ENCODE data around the gene UNC93A. TPM values are rescaled to one million over a fixed set of nuclear protein-coding genes. Genes with fewer than 3 reads are reported as not detected.
A peak's percentile ranks its signal among the peaks of the same experiment; 100 is the strongest.

Gene UNC93A
- total and polyA plus RNA-seq, 7 donors = 0.45 TPM; not detected in 6

DNA sequence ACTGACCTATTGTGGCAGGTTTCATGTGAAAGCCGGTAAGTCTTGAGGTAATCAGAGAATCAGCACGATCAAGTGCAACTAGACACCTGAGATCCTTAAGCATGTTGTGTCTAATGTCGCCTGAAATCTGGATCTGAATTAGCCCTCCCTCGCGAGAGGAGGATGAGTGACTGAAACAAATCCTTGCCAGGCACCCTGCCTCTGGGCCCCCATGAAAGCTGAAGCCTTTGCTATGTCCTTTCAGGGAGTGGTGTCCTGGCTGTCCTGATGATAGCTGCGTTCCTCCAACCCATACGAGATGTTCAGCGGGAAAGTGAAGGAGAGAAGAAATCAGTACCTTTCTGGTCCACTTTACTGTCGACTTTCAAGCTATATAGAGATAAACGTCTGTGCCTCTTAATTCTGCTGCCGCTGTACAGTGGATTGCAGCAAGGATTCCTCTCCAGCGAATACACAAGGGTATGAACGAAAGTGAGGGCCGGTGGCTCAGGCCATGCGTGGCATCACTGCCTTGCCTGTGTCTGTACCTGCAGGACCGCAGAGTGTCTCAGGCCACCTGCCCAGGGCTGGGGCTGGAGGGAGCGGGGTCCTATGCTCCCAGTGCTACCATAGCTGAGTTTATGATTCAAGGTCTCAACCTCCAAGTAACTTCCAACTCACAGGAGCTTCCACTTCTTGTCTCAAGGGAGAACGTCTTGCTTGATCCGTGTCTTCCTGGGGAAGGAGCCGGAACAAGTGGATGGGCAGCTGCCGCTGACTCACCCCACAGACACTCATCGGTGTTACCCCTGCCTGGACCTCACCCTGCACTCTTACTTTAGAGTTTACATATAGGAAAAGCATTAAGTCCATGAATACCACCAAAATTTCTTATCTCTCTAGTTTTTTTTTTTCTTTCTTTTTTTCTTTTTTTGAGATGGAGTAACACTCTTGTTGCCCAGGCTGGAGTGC is 12.8 kb downstream of the UNC93A start:
- DNase-seq = no peak
- H3K27me3 ChIP-seq = no peaks in the 10 kb centered on the region
- H3K4me1 ChIP-seq = peaks cover 0 to 12% (median 5%) of the 10 kb centered on the region in 4 donors
- 91% methylated on average over 22 of the region's 22 CpGs for WGBS, 2 donors
- TF ChIP-seq EP300 (IDR thresholded peaks at IDR 0.05) = no peak
- no peaks in the 10 kb centered on the region for H3K36me3 ChIP-seq
- no peak overlapping the region for H3K27ac ChIP-seq
- no peaks in the 10 kb centered on the region for H3K9me3 ChIP-seq
- intact Hi-C loops (cut with DNase I) = no loop called here
- no peak overlapping the region for H3K4me3 ChIP-seq

GRCh38 chr6:167304912-167305311 is 13.8 kb downstream of the UNC93A start:
- intact Hi-C loops (cut with DNase I) = no loop called here
- TF ChIP-seq EP300 (IDR thresholded peaks at IDR 0.05) (no peak), POLR2A (IDR thresholded peaks at IDR 0.05) (no peak), POLR2AphosphoS5 (IDR thresholded peaks at IDR 0.05) (no peak)
- TF ChIP-seq, protein P1, sequence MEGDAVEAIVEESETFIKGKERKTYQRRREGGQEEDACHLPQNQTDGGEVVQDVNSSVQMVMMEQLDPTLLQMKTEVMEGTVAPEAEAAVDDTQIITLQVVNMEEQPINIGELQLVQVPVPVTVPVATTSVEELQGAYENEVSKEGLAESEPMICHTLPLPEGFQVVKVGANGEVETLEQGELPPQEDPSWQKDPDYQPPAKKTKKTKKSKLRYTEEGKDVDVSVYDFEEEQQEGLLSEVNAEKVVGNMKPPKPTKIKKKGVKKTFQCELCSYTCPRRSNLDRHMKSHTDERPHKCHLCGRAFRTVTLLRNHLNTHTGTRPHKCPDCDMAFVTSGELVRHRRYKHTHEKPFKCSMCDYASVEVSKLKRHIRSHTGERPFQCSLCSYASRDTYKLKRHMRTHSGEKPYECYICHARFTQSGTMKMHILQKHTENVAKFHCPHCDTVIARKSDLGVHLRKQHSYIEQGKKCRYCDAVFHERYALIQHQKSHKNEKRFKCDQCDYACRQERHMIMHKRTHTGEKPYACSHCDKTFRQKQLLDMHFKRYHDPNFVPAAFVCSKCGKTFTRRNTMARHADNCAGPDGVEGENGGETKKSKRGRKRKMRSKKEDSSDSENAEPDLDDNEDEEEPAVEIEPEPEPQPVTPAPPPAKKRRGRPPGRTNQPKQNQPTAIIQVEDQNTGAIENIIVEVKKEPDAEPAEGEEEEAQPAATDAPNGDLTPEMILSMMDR (IDR thresholded peaks at IDR 0.05) = no peak
- Histone ChIP-seq H3K27me3 (no peaks in the 10 kb centered on the region), H3K9me3 (no peaks in the 10 kb centered on the region), H3K36me3 (no peaks in the 10 kb centered on the region), H3K4me1 (peaks cover 0 to 12% (median 5%) of the 10 kb centered on the region in 4 donors), H3K4me3 (no peak overlapping the region), H3K27ac (no peak overlapping the region)
- no peak for DNase-seq
- WGBS, 2 donors = 89 to 91% methylated on average over 2 of the region's 2 CpGs

GRCh38 chr6:167305796-167306195 is 14.7 kb downstream of the UNC93A start:
- WGBS, 2 donors = 83 to 88% methylated on average over 18 of the region's 18 CpGs
- DNase-seq = no peak
- intact Hi-C loops (cut with DNase I) = no loop called here
- Histone ChIP-seq H3K36me3 (no peaks in the 10 kb centered on the region), H3K4me1 (peaks cover 0 to 17% (median 7%) of the 10 kb centered on the region in 4 donors), H3K9me3 (no peaks in the 10 kb centered on the region), H3K4me3 (no peak overlapping the region), H3K27ac (peak overlapping the region in 2 of 4 donors; percentile 34 to 55), H3K27me3 (no peaks in the 10 kb centered on the region)
- TF ChIP-seq POLR2A (IDR thresholded peaks at IDR 0.05) (no peak), EP300 (IDR thresholded peaks at IDR 0.05) (no peak), POLR2AphosphoS5 (IDR thresholded peaks at IDR 0.05) (no peak)
- TF ChIP-seq, protein P1 (IDR thresholded peaks at IDR 0.05) = no peak

DNA sequence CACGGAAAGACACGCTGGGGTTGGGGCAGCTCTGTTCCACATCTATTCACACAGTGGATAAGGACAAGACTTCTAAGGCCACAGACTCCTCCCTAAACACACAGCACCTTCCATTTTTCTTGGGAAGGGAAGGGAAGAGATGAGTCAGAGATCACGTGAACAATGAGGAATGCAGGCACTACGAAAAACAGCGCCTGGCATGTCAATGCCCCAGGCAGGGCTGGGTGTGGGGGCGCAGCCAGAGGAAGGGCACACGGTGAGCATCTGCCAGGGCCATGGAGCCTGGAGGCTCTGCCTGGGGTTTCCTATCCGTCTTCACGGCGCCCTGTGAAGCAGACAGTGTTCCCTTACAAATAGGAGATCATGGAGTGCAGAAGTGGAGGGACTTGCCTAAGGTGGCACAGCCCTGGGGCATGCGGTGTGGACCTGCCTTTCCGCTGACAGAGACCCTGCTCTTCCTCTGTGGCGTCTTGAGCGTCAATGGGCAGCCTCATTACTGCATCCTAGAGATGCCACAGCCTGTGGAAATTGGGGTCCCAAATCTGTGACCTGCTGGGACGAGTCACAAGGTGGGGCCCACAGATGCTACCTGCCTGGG is 15.4 kb downstream of the UNC93A start:
- Histone ChIP-seq H3K27me3 (no peaks in the 10 kb centered on the region), H3K27ac (peak overlapping the region in 2 of 4 donors; percentile 34 to 55), H3K9me3 (no peaks in the 10 kb centered on the region), H3K4me1 (peaks cover 0 to 24% (median 14%) of the 10 kb centered on the region in 4 donors), H3K4me3 (no peak overlapping the region), H3K36me3 (no peaks in the 10 kb centered on the region)
- intact Hi-C loops (cut with DNase I) = no loop called here
- TF ChIP-seq POLR2AphosphoS5 (IDR thresholded peaks at IDR 0.05) = no peak
- TF ChIP-seq EP300 (IDR thresholded peaks at IDR 0.05) = no peak
- TF ChIP-seq, protein P1 (IDR thresholded peaks at IDR 0.05) = no peak
- no peak for TF ChIP-seq POLR2A (IDR thresholded peaks at IDR 0.05)
- DNase-seq = no peak
- 85 to 86% methylated on average over 15 of the region's 15 CpGs for WGBS, 2 donors

GRCh38 chr6:167307342-167307955 is 16.3 kb downstream of the UNC93A start:
- TF ChIP-seq, protein P1 (IDR thresholded peaks at IDR 0.05) = no peak
- TF ChIP-seq EP300 (IDR thresholded peaks at IDR 0.05) (no peak), POLR2AphosphoS5 (IDR thresholded peaks at IDR 0.05) (no peak), POLR2A (IDR thresholded peaks at IDR 0.05) (no peak)
- H3K27ac ChIP-seq = peak overlapping the region in 2 of 4 donors; percentile 34 to 55
- no peaks in the 10 kb centered on the region for H3K9me3 ChIP-seq
- intact Hi-C loops (cut with DNase I) = no loop called here
- peaks cover 0 to 28% (median 16%) of the 10 kb centered on the region in 4 donors for H3K4me1 ChIP-seq
- WGBS, 2 donors = 84 to 86% methylated on average over 20 of the region's 20 CpGs
- H3K27me3 ChIP-seq = no peaks in the 10 kb centered on the region
- H3K36me3 ChIP-seq = no peaks in the 10 kb centered on the region
- no peak for DNase-seq
- no peak overlapping the region for H3K4me3 ChIP-seq
